Measurements from ENCODE around the gene PRND.

- TF ChIP-seq CTCF (conservative IDR thresholded peaks at IDR 0.05; ENCODE audit: low read depth, low read length) (no peak), POLR2A (IDR thresholded peaks at IDR 0.05; ENCODE audit: low read depth, low read length) (no peak), CEBPB (IDR thresholded peaks at IDR 0.05; ENCODE audit: low read depth, low read length) (no peak), FOS (IDR thresholded peaks at IDR 0.05; ENCODE audit: low read depth, low read length) (no peak)
These were observed 1.3 kb downstream of the PRND start for GRCh38 chr20:4722993-4723392.

Measured in IMR-90 (cell line).